Gastroesophageal sphincter (tissue), 3 donors: ENCODE results near the gene GNAI2.

Source experiments
- EP300 ChIP-seq: sonication (generic); formaldehyde crosslinking; IDR thresholded peaks from one replicate; pipeline ENCODE4 v1.6.1; 2017; ENCODE audit warnings: antibody characterized with exemption, mild to moderate bottlenecking
- POLR2A ChIP-seq, 2 donors: fragments of 450-650 bp; IDR thresholded peaks; one replicate each; pipeline ENCODE4 v1.6.1; 2017; ENCODE audit warnings: antibody characterized with exemption in 2 of 2, mild to moderate bottlenecking in 2 of 2, moderate library complexity in 1 of 2
- POLR2AphosphoS5 ChIP-seq: sonication (generic); formaldehyde crosslinking; IDR thresholded peaks from one replicate; pipeline ENCODE4 v1.6.1; 2017; ENCODE audit warnings: antibody characterized with exemption
- TF ChIP-seq, protein P1 (sequence below), 4 experiments: fragments of 200-600 bp in 2 of 4; fragments of 450-650 bp in 2 of 4; sonication (generic) in 1 of 4; IDR thresholded peaks; one replicate each; pipeline ENCODE4 v1.5.1; 2017 to 2019; ENCODE audit warnings: antibody characterized with exemption in 4 of 4, mild to moderate bottlenecking in 2 of 4, moderate library complexity in 2 of 4

DNA sequence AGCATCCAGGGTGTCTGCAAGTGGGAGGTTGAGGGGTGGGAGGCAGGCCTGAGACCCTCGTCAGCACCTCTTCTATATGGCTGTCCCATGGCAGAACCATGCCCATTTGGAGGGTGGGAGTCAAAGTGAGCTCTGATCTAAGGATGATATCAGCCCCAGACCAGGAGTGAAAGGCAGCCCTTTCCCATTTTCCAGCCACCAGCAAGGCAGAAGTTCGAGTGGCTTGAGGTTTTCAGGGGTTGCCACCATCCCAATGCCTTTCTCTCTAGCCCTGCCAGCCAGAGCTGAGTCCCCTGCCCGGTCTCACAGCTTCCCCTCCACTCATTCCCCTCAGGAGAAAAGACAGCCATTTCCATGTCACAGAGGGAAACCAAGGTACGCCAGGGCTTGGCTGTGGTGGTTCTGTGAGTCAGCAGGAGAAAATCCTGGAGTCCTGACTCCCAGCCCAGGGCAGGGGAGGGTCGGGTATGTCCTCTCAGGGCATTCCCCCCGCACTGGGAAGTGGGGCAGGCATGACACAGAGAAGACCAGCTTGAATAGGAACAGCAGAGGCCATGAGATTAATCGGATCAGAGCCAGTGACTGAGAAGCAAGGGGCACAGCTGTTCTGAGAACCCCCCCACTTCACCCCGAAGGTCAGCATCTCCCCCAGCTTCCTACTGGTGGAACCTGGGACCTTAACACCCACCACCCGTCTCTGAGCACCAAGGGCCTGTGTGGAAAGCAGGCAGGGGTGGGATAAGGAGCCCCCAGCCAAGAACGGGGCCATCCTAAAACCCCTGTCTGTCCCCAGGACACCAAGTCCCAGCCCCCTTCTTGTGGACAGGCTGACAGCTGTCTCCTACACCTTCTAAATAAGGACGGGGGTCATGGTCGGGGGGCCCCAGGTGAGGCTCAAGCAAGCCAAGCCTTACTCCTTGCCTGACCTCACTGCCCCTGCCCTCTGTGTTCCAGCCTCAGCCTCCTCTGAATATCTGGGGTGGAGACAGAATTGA, 31.9 kb upstream of the GNAI2 start:
- TF ChIP-seq, protein P1, sequence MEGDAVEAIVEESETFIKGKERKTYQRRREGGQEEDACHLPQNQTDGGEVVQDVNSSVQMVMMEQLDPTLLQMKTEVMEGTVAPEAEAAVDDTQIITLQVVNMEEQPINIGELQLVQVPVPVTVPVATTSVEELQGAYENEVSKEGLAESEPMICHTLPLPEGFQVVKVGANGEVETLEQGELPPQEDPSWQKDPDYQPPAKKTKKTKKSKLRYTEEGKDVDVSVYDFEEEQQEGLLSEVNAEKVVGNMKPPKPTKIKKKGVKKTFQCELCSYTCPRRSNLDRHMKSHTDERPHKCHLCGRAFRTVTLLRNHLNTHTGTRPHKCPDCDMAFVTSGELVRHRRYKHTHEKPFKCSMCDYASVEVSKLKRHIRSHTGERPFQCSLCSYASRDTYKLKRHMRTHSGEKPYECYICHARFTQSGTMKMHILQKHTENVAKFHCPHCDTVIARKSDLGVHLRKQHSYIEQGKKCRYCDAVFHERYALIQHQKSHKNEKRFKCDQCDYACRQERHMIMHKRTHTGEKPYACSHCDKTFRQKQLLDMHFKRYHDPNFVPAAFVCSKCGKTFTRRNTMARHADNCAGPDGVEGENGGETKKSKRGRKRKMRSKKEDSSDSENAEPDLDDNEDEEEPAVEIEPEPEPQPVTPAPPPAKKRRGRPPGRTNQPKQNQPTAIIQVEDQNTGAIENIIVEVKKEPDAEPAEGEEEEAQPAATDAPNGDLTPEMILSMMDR (IDR thresholded peaks at IDR 0.05) = no peak
- TF ChIP-seq POLR2A (IDR thresholded peaks at IDR 0.05) (no peak), POLR2AphosphoS5 (no peak), EP300 (no peak)
